HG02973 (cell line): ENCODE results near the gene PLOD3.
"Not testable (repeated sequence)": the region's sequence is repeated elsewhere in the genome, so short reads cannot be mapped to it uniquely, and the experiment has no call there.

Source experiments
- ATAC-seq: cut with Tn5 transposase; IDR thresholded peaks from one replicate; pipeline ENCODE4 v1.9.1; 2021; ENCODE audit warnings: moderate library complexity; ENCODE audit not compliant: unreplicated experiment

Gene PLOD3

DNA sequence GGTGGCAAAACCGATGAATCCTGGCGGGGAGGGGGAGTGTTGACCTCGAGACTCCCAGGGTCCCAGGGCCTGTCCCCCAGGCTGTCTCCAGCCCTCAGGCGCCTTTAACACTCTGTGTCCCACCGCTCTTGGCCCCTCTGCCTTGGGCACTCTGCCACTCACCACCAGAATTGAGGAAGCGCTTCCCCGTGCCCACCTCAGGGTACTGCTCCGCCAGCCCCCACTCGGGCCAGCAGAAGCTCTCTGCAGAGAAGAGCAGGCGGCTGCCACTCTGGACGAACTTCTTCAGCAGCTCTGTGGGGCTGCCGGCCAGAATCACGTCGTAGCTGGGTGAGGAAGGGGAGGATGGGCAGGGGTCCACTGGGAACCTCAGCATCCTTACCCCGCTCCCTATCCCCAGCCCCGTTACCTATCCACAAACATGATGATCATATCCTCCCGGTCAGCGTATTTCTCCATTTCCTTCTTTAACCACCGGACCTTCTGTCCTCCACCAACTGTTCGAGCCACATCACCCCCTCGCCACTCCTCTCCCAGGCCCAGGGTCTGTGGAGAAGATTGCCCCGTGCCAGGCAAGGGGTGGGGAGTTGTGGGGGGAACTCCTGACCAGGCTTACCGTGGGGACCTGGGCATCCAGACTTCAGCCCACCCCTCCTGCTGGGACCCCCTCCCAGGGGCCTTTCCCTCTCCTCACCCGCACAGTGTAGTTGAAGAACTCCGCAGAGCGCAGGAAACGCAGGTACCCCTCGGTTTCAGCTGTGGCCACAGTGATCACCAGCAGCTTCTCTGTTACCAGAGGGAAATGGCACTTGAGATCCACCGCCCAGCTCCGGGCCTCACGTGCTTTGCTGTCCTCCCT is 1.2 kb downstream of the PLOD3 start:
- no peak for ATAC-seq

- no peak for ATAC-seq
Measured at GRCh38 chr7:101212014-101212413, 5.4 kb downstream of the PLOD3 start.

GRCh38 chr7:101211501-101211900 is 5.9 kb downstream of the PLOD3 start:
- ATAC-seq, result no peak

DNA sequence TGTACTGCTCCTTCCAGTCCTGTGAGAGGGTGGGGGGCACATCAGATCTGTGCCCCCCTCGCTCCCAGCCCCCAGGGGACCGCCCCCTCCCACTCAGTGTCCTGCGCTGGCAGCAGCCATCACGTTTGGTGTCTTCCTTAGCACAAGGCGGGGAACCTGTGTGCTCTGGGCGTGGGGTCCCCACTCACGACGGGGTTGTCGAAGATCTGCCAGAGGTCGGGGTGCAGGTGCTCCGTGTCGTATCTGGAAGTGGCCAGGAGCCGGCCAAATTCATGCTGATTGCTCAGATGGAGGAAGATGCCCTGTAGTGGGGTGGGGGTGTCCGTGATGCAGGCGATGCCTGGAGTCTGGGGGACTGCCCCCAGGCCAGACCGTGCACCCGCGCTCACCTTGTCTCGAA is 7.2 kb downstream of the PLOD3 start:
- no peak for ATAC-seq

DNA sequence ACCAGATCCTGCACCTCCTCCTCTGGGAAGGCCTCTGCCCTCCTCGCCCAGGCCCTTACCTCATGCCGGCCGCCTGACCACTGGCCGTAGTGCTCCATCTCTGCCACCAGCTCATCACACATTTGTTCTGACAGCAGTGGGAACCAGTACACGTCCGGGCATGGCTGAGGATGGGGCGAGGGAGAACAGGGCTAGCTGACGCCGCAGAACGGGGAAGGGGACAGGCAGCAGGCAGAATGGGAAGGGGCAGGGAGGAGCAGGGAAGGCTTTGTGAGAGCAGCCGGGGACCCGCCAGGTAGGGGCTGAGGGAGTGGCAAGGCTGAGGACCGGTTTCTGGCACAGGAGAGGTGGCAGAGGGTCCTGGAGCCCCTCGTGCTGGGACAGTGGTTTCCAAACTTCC is 8.6 kb downstream of the PLOD3 start:
- no peak for ATAC-seq

DNA sequence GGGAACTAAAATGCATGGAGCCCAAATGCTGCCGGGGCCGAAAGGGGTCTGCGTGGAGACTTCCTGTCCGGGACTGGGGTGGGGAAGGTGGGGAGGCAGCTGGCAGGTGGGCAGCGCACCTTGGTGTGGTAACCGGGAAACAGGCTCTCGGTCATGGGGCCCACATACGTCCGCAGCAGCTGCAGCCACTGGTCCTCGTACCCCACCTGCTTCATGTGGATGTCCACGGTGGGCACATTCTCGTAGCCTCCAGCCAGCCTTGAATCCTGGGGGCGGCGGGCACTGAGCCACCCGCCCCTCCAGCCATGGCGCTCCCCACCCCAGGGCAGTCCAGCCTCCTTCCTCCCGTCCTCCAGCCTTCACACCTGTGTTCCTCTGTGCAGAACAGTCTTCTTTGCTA is 9.9 kb downstream of the PLOD3 start:
- ATAC-seq, result no peak

- no peak for ATAC-seq
Measured at GRCh38 chr7:101206665-101207042, 10.7 kb downstream of the PLOD3 start.

DNA sequence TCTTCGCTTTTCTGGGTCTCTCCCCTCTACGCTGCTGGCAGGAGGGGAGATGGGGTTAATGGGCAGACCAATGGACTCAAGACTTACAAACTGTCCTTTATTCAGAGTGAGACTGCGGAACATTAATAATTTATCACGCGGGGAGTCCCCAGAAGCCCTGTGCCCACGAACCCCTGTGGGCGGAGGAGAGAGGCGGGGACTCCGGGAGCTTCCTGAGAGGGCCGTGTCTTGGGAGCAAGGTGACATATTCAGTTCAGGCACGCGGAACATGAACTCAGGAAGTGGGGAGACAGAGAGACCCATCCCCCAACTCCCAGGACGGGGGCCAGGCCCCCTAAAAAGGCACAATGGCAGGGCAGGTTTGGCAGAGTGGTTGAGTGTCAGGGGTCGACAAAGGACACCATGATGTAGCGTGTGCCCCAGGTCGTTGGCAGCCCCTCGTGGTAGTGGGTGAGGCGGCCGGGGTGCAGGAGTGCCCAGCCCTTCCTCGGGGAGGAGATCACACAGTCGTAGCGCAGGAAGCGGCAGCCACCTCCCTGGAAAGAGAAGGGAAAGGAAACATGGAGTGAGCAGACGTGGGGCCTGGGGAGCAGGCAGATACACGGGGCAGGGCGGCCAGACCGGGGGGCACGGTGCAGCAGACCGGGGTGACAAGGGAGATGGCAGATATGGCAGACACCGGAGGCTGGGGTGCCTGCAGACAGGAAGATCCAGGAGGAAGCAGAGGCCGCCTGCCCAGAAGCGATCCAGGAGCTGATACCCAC is 11.3 kb downstream of the PLOD3 start:
- ATAC-seq, result no peak

DNA sequence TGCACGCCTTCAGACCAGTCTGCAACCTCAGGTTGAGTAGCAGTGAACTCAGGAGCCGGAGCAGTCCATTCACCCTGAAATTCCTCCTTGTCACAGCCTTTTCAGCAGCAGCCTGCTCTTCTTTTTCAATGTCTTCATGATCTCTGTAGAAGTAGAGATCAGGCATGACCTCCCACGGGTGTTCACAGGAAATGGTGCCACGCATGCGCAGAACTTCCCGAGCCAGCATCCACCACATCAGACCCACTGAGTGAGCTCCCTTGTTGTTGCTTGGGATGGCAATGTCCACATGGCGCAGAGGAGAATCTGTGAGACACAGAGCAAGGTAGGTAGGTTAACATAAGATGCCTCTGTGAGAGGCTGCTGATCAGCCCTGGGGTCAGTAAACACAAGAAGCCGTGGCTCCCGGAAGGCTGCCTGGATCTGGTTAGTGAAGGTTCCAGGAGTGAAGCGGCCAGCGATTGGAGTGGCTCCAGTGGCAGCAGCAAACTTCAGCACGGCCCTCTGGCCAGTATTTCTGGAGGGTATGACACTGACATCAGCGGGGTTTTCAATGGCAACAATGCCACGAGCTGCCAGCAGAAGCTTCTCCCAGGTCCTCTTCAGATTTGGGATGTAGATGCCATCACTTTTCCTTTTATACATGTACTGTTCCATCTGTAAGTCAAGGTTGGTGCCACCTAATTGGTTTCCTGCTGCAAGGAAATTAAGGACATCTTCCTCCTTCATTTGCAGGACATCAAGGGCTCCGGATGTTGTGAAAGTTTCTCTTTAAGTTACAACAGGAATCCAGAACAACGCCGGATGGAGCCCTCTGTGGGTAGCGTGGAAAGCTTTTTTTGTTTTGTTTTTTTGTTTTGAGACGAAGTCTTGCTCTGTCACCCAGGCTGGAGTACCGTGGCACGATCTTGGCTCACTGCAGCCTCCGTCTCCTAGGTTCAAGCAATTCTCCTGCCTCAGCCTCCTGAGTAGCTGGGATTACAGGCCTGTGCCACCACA is 13.3 kb downstream of the PLOD3 start:
- not testable (repeated sequence) for ATAC-seq

DNA sequence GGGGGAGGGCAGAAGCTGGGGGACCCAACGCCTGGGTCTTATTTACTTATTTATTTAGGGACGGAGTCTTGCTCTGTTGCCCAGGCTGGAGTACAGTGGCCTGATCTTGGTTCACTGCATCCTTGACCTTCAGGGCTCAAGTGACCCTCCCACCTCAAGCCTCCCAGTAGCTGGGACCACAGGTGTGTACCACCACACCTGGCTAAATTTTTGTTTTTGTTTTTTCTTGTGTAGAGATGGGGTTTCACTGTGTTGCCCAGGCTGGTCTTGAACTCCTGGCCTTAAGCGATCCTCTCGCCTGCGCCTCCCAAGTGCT is 14.8 kb downstream of the PLOD3 start:
- ATAC-seq, result no peak

- no peak for ATAC-seq
Measured at GRCh38 chr7:101201695-101202602, 15.4 kb downstream of the PLOD3 start.

DNA sequence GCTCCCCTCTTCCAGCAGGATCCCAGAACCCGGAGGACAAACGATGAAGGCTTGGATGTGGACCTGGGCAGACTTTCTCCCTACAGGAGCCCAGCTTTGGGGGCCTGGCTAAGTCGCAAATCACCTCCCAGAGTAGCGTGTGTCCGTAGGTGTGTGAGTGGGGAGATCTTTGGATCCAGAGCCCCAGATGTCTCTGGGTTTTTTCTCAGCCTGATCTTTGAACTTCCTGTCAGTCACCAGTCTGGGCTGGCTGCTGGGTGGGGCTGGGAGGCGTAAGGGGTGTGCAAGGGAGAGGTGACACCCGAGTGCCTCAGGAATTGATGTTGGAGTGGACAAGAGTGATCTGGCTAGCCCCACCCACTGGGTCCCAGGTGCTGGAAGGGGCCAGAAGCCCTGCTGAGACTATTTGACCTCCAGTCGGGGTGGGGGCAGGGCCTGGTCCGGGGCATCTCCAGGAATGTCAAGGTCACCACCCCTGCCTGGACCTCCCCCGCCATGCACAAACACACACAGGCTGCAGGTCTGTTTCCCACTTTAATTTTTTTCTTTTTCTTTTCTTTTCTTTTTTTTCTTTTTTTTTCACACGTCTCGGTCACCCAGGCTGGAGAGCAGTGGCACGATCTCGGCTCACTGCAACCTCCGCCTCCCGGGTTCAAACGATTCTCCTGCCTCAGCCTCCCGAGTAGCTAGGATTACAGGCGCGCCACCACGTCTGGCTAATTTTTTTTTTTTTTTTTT is 16.4 kb downstream of the PLOD3 start, which contains the start of gene MOGAT3:
Gene MOGAT3, minus strand, starts transcription at position 175 of the 738 bp plus-strand sequence. CDS start 182 bp downstream, outside the sequence.
- ATAC-seq, result no peak

- ATAC-seq, result no peak
Measured at GRCh38 chr7:101200504-101200861, 16.9 kb downstream of the PLOD3 start.

DNA sequence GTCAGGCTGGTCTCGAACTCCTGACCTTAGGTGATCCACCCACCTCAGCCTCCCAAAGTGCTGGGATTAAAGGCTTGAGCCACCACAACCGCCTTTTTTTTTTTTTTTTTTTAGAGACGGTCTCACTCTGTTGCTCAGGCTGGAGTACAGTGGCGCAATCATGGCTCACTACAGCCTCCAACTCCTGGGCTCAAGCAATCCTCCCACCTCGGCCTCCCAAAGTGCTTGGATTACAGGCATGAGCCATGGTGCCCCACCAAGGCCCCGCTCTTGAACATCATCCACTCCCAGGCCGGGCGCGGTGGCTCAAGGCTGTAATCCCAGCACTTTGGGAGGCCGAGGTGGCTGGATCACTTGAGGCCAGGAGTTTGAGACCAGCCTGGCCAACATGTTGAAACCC is 17.9 kb downstream of the PLOD3 start:
- not testable (repeated sequence) for ATAC-seq

- ATAC-seq, result no peak
Measured at GRCh38 chr7:101198476-101198875, 18.9 kb downstream of the PLOD3 start.

DNA sequence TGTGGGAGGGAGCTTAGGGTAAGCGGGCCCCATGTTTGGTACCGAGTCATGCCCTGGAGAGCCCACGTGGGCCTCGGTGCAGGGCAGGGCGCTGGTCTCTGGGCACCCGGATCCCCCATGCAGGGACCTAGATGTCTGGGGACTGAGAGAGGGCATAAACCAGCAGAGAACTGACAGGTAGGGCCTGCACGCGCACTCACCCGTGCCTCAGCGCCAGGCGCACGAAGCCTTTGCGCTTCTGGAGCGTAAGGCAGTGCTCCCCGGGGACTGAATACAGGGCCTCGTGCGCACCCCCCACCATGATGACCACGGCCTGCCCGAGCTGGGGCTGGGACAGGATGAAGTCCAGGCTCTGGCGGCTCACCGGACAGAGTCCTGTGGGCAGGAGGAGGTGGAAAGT is 19.4 kb downstream of the PLOD3 start:
- ATAC-seq, result no peak

DNA sequence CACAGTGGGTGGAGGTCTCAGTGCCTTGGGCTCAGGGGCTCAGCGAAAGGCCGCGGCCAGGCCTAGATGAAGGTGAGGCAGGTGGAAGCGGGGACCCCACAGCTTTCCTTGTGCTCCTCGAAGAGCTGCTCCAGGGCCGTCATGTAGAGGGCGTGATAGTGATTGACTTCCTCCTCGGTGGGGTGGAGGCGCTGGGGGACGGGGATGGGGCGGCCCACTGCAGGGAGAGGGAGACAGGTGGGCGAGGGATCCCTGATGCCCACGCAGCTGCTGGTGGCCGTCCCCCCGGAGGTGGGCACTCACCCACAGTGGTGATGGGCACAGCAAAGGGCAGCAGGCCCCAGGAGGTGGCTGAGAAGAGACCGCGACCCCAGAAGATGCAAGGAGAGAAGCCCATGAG is 21.5 kb downstream of the PLOD3 start:
- no peak for ATAC-seq

DNA sequence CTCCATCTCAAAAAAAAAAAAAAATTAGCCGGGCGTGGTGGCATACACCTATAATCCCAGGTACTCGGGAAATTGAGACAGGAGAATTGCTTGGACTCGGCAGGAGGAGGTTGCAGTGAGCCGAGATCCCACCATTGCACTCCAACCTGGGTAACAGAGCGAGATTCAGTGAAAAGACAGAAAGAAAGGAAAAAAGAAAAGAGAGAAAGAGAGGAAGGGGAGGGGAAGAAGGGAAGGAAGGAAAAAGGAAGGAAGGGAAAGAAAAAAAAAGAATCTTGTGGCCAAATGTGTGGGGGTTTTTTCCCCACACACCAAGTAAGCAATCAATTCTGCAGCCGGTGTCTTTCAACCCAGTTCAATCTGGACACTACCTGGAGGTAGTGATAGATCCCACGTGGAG is 28.3 kb downstream of the PLOD3 start:
- no peak for ATAC-seq

DNA sequence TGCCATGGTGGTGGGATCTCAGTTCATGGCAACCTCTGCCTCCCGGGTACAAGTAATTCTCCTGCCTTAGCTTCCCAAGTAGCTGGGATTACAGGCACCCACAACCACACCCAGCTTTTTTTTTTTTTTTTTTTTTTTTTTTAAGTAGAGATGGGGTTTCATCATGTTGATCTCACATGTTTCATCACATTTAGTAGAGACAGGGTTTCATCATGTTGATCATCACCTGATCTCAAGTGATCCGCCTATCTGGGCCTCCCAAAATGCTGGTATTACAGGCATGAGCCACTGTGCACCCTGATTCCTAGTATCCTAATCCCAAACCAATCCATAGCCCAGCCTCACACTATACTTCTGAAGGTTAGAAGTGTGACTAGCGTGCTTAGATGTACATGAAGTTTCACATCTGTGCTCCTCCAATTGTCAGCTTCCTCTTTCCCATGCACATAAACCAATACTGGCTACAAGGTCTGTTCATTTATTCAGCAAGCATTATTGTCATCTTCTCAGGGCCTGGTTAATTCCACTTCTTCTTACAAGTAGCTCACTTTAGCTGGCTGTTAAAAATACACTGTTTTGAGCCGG is 30.4 kb downstream of the PLOD3 start:
- no peak for ATAC-seq
